ENCODE data around the gene TCTA.

DNA sequence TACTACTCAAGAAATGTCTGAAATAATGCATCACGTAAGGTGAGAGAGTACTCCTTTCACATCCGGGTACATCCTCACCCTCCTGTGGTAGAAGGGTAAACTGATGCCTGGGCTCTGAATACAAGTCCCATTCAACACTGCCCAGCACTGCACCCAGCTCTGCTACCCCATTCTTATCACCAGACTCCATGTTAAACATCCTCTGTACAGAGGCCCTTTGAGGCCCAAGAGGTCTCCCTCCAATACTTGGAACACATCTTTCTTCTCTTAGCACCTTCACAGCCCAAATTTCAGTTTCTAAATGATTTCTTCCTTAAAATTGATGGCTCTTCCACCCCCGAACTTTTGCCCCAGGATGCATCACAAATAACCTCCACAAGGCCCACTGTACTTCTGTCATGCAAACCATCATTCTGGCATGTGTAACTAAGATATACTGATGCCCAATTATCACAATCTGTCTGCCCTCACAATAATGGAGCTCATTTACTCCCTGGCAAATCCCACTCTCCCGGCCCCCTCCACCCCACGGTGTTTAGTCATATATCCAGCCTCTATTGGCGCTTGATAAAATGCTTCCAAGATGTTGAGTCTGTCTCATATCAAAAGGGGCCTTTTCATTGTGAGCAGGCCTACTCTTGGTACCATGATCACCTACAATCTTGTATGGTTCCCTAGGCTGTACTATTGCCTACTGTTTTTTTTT is 41.5 kb upstream of the TCTA start:
- TF ChIP-seq POLR2A (IDR thresholded peaks at IDR 0.05) (no peak), POLR2AphosphoS5 (IDR thresholded peaks at IDR 0.05; ENCODE audit: insufficient read depth in 1 of 2, low read depth in 1 of 2) (no peak)
- TF ChIP-seq, protein P1, sequence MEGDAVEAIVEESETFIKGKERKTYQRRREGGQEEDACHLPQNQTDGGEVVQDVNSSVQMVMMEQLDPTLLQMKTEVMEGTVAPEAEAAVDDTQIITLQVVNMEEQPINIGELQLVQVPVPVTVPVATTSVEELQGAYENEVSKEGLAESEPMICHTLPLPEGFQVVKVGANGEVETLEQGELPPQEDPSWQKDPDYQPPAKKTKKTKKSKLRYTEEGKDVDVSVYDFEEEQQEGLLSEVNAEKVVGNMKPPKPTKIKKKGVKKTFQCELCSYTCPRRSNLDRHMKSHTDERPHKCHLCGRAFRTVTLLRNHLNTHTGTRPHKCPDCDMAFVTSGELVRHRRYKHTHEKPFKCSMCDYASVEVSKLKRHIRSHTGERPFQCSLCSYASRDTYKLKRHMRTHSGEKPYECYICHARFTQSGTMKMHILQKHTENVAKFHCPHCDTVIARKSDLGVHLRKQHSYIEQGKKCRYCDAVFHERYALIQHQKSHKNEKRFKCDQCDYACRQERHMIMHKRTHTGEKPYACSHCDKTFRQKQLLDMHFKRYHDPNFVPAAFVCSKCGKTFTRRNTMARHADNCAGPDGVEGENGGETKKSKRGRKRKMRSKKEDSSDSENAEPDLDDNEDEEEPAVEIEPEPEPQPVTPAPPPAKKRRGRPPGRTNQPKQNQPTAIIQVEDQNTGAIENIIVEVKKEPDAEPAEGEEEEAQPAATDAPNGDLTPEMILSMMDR (IDR thresholded peaks at IDR 0.05) = no peak
